ENCODE measurements around the gene RALA. TPM values are rescaled to one million over a fixed set of nuclear protein-coding genes. Genes with fewer than 3 reads are reported as not detected.

RALA gene
- total and polyA plus RNA-seq, 2 of the 13 experiments (the other 11 are each of a cell fraction or from before 2014, with no cell fraction given) = 11.8 to 19.5 TPM

DNA sequence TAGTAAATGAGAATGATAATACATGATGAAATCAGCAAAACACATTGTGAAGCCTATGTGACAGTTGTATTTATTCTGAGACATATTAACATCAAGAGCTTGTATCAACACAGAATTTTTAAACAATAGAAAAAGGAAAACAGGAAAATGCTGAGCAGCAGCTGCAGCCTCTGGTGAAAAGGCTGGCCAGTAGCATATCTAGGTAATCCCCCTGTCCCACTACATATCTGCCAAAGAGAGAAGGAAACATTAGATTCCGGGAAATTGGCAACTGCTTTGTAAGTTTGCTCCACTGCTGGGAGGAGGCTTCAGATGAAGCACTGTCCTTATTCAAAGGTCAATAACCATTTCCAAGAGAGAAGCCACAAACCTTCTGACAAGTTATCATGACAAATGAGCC lies 89.4 kb downstream of the RALA start (continued):
- TF ChIP-seq, protein P1, sequence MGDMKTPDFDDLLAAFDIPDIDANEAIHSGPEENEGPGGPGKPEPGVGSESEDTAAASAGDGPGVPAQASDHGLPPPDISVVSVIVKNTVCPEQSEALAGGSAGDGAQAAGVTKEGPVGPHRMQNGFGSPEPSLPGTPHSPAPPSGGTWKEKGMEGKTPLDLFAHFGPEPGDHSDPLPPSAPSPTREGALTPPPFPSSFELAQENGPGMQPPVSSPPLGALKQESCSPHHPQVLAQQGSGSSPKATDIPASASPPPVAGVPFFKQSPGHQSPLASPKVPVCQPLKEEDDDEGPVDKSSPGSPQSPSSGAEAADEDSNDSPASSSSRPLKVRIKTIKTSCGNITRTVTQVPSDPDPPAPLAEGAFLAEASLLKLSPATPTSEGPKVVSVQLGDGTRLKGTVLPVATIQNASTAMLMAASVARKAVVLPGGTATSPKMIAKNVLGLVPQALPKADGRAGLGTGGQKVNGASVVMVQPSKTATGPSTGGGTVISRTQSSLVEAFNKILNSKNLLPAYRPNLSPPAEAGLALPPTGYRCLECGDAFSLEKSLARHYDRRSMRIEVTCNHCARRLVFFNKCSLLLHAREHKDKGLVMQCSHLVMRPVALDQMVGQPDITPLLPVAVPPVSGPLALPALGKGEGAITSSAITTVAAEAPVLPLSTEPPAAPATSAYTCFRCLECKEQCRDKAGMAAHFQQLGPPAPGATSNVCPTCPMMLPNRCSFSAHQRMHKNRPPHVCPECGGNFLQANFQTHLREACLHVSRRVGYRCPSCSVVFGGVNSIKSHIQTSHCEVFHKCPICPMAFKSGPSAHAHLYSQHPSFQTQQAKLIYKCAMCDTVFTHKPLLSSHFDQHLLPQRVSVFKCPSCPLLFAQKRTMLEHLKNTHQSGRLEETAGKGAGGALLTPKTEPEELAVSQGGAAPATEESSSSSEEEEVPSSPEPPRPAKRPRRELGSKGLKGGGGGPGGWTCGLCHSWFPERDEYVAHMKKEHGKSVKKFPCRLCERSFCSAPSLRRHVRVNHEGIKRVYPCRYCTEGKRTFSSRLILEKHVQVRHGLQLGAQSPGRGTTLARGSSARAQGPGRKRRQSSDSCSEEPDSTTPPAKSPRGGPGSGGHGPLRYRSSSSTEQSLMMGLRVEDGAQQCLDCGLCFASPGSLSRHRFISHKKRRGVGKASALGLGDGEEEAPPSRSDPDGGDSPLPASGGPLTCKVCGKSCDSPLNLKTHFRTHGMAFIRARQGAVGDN (CRISPR knock-in tag; IDR thresholded peaks at IDR 0.05) = no peak
- TF ChIP-seq SNAI1 (CRISPR knock-in tag; IDR thresholded peaks at IDR 0.05; ENCODE audit: borderline replicate concordance) (no peak), ZNF44 (CRISPR knock-in tag; IDR thresholded peaks at IDR 0.05) (no peak), MLLT10 (CRISPR knock-in tag; IDR thresholded peaks at IDR 0.05) (no peak), ZNF296 (CRISPR knock-in tag; conservative IDR thresholded peaks at IDR 0.05) (no peak), YEATS2 (CRISPR knock-in tag; IDR thresholded peaks at IDR 0.05; ENCODE audit: borderline replicate concordance) (no peak), ZNF879 (CRISPR knock-in tag; IDR thresholded peaks at IDR 0.05) (no peak), RBM39 (IDR thresholded peaks at IDR 0.05; ENCODE audit: low read depth, low read length, poor library complexity, severe bottlenecking) (no peak), CBX1 (IDR thresholded peaks at IDR 0.05; ENCODE audit: low read depth) (no peak), ZIK1 (CRISPR knock-in tag; IDR thresholded peaks at IDR 0.05; ENCODE audit: borderline replicate concordance, low read depth) (no peak)
- TF ChIP-seq, protein P2, sequence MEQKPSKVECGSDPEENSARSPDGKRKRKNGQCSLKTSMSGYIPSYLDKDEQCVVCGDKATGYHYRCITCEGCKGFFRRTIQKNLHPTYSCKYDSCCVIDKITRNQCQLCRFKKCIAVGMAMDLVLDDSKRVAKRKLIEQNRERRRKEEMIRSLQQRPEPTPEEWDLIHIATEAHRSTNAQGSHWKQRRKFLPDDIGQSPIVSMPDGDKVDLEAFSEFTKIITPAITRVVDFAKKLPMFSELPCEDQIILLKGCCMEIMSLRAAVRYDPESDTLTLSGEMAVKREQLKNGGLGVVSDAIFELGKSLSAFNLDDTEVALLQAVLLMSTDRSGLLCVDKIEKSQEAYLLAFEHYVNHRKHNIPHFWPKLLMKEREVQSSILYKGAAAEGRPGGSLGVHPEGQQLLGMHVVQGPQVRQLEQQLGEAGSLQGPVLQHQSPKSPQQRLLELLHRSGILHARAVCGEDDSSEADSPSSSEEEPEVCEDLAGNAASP (CRISPR knock-in tag; IDR thresholded peaks at IDR 0.05; ENCODE audit: borderline replicate concordance) = no peak
